Activated naive CD4-positive, alpha-beta T cell treated with anti-CD3 and anti-CD28 coated beads for 36 hours (primary cell): Measurements from ENCODE around the gene ENTPD8. TPM values are rescaled to one million over a fixed set of nuclear protein-coding genes. Genes with fewer than 3 reads are reported as not detected.

Source experiments
- CTCF ChIA-PET: fragments of 350-600 bp; sonication (Branson Sonifier 250); formaldehyde crosslinking; loops from one replicate; lab custom pipeline; 2021; ENCODE audit warnings: antibody characterized with exemption; lab: Charles Lee
- DNase-seq: peaks from one replicate; pipeline ENCODE4 v3.0.0-alpha.2; 2020
- H3K27ac Mint-ChIP-seq: one replicate; pipeline ENCODE4 v1.8.0; 2021; ENCODE audit warnings: mild to moderate bottlenecking, mixed read lengths
- H3K27me3 Mint-ChIP-seq: one replicate; pipeline ENCODE4 v1.8.0; 2021; ENCODE audit warnings: low read depth, mixed read lengths
- H3K36me3 Mint-ChIP-seq: one replicate; pipeline ENCODE4 v1.8.0; 2021; ENCODE audit warnings: low read depth, mixed read lengths
- H3K4me1 Mint-ChIP-seq: one replicate; pipeline ENCODE4 v1.8.0; 2021; ENCODE audit warnings: low read depth, mixed read lengths
- H3K4me3 Mint-ChIP-seq: one replicate; pipeline ENCODE4 v1.8.0; 2021; ENCODE audit warnings: mild to moderate bottlenecking, moderate library complexity, mixed read lengths
- H3K9me3 Mint-ChIP-seq: one replicate; pipeline ENCODE4 v1.8.0; 2021; ENCODE audit warnings: mixed read lengths
- intact Hi-C: fragments of 100-400 bp; cut with micrococcal nuclease; formaldehyde crosslinking; loops from one replicate; pipeline ENCODE4 v1.15.1; 2023
- total RNA-seq, 2 experiments: library from RNA; stranded (reverse); gene quantifications; one replicate each; pipeline ENCODE4 v1.2.3, GENCODE V29; 2021

ENTPD8 gene
- total RNA-seq, 2 experiments from 2014 or later, result not detected

- Mint-ChIP-seq H3K27ac (no peak overlapping the region), H3K27me3 (no peaks in the 10 kb centered on the region), H3K4me1 (no peaks in the 10 kb centered on the region), H3K4me3 (no peak overlapping the region), H3K36me3 (no peaks in the 10 kb centered on the region), H3K9me3 (no peaks in the 10 kb centered on the region)
- DNase-seq, result no peak
- intact Hi-C loops, result no loop called here
- CTCF ChIA-PET, result interaction anchor here (0.6 kb wide), 1 partner anchor 11 kb away, joined by 4 read pairs; no protein-coding TSS in a partner anchor
These were observed 7.2 kb downstream of the ENTPD8 start for GRCh38 chr9:137433916-137434431.

- intact Hi-C loops, result no loop called here
- no peak overlapping the region for H3K27ac Mint-ChIP-seq
- no peaks in the 10 kb centered on the region for H3K27me3 Mint-ChIP-seq
- no peaks in the 10 kb centered on the region for H3K4me1 Mint-ChIP-seq
- H3K36me3 Mint-ChIP-seq, result no peaks in the 10 kb centered on the region
- H3K4me3 Mint-ChIP-seq, result no peak overlapping the region
- no peak for DNase-seq
- CTCF ChIA-PET, result no interaction called here
- H3K9me3 Mint-ChIP-seq, result no peaks in the 10 kb centered on the region
These were observed 7.7 kb downstream of the ENTPD8 start for GRCh38 chr9:137433349-137433915.

- no peak for DNase-seq
- no peak overlapping the region for H3K27ac Mint-ChIP-seq
These were observed 8.3 kb downstream of the ENTPD8 start for GRCh38 chr9:137432687-137433348.

GRCh38 chr9:137431416-137431931, 9.7 kb downstream of the ENTPD8 start:
- Mint-ChIP-seq H3K36me3 (no peaks in the 10 kb centered on the region), H3K4me3 (no peak overlapping the region), H3K27me3 (no peaks in the 10 kb centered on the region), H3K4me1 (no peaks in the 10 kb centered on the region), H3K27ac (no peak overlapping the region), H3K9me3 (no peaks in the 10 kb centered on the region)
- CTCF ChIA-PET, result no interaction called here
- no peak for DNase-seq
- intact Hi-C loops, result no loop called here

More at GRCh38 chr9:137432687-137433348, 8.3 kb downstream of the ENTPD8 start:
- intact Hi-C loops, result no loop called here
- Mint-ChIP-seq H3K9me3 (no peaks in the 10 kb centered on the region), H3K36me3 (no peaks in the 10 kb centered on the region), H3K27me3 (no peaks in the 10 kb centered on the region), H3K4me1 (no peaks in the 10 kb centered on the region), H3K4me3 (no peak overlapping the region)
- CTCF ChIA-PET, result interaction anchor here (1.2 kb wide), 1 partner anchor 11 kb away, joined by 3 read pairs; no protein-coding TSS in a partner anchor

- Mint-ChIP-seq H3K36me3 (no peaks in the 10 kb centered on the region), H3K27ac (no peak overlapping the region), H3K4me3 (no peak overlapping the region), H3K27me3 (no peaks in the 10 kb centered on the region), H3K4me1 (no peaks in the 10 kb centered on the region), H3K9me3 (no peaks in the 10 kb centered on the region)
- CTCF ChIA-PET, result no interaction called here
- intact Hi-C loops, result no loop called here
- DNase-seq, result no peak
These were observed 10.3 kb downstream of the ENTPD8 start for GRCh38 chr9:137430723-137431415.

- CTCF ChIA-PET, result no interaction called here
These were observed 11.0 kb downstream of the ENTPD8 start for GRCh38 chr9:137429974-137430722.

GRCh38 chr9:137429546-137429890, 11.6 kb downstream of the ENTPD8 start:
- H3K27me3 Mint-ChIP-seq, result no peaks in the 10 kb centered on the region
- CTCF ChIA-PET, result no interaction called here
- no peaks in the 10 kb centered on the region for H3K4me1 Mint-ChIP-seq
- H3K4me3 Mint-ChIP-seq, result no peak overlapping the region
- no peak overlapping the region for H3K27ac Mint-ChIP-seq
- intact Hi-C loops, result no loop called here
- H3K36me3 Mint-ChIP-seq, result no peaks in the 10 kb centered on the region
- no peaks in the 10 kb centered on the region for H3K9me3 Mint-ChIP-seq
- DNase-seq, result no peak

More at GRCh38 chr9:137429974-137430722, 11.0 kb downstream of the ENTPD8 start:
- no peak overlapping the region for H3K4me3 Mint-ChIP-seq
- no peaks in the 10 kb centered on the region for H3K9me3 Mint-ChIP-seq
- H3K27ac Mint-ChIP-seq, result no peak overlapping the region
- H3K4me1 Mint-ChIP-seq, result no peaks in the 10 kb centered on the region
- no peaks in the 10 kb centered on the region for H3K36me3 Mint-ChIP-seq
- no peaks in the 10 kb centered on the region for H3K27me3 Mint-ChIP-seq
- DNase-seq, result no peak
- intact Hi-C loops, result no loop called here

- H3K27me3 Mint-ChIP-seq, result no peaks in the 10 kb centered on the region
- no peak overlapping the region for H3K4me3 Mint-ChIP-seq
- intact Hi-C loops, result no loop called here
These were observed 12.2 kb downstream of the ENTPD8 start for GRCh38 chr9:137428841-137429545.

GRCh38 chr9:137428311-137428630, 12.9 kb downstream of the ENTPD8 start:
- Mint-ChIP-seq H3K27me3 (no peaks in the 10 kb centered on the region), H3K4me3 (no peak overlapping the region), H3K36me3 (no peaks in the 10 kb centered on the region), H3K4me1 (no peaks in the 10 kb centered on the region), H3K27ac (no peak overlapping the region), H3K9me3 (no peaks in the 10 kb centered on the region)
- intact Hi-C loops, result no loop called here
- DNase-seq, result no peak
- CTCF ChIA-PET, result interaction anchor here (0.8 kb wide), 2 partner anchors 96 to 122 kb away, joined by 3 read pairs; no protein-coding TSS in a partner anchor

More at GRCh38 chr9:137428841-137429545, 12.2 kb downstream of the ENTPD8 start:
- H3K9me3 Mint-ChIP-seq, result no peaks in the 10 kb centered on the region
- H3K27ac Mint-ChIP-seq, result no peak overlapping the region
- H3K4me1 Mint-ChIP-seq, result no peaks in the 10 kb centered on the region
- CTCF ChIA-PET, result interaction anchor here (0.8 kb wide), 1 partner anchor 96 kb away, joined by 3 read pairs; no protein-coding TSS in a partner anchor
- DNase-seq, result no peak
- no peaks in the 10 kb centered on the region for H3K36me3 Mint-ChIP-seq

GRCh38 chr9:137427454-137428310, 13.5 kb downstream of the ENTPD8 start:
- no peak for DNase-seq
- Mint-ChIP-seq H3K4me1 (no peaks in the 10 kb centered on the region), H3K4me3 (no peak overlapping the region), H3K27me3 (no peaks in the 10 kb centered on the region), H3K9me3 (no peaks in the 10 kb centered on the region), H3K27ac (no peak overlapping the region), H3K36me3 (no peaks in the 10 kb centered on the region)
- intact Hi-C loops, result no loop called here
- CTCF ChIA-PET, result interaction anchor here (0.8 kb wide), 2 partner anchors 97 to 122 kb away, joined by 3 read pairs; no protein-coding TSS in a partner anchor
